HCT116 (cell line): ENCODE results near the gene RSPH9.

Experiments
- JUND ChIP-seq: IDR thresholded peaks from 2 replicates; pipeline ENCODE4 v1.6.1; 2012
- POLR2A ChIP-seq: IDR thresholded peaks from 2 replicates; pipeline ENCODE4 v1.7.0; 2011; ENCODE audit warnings: borderline replicate concordance; ENCODE audit not compliant: insufficient read depth, insufficient read length; ENCODE audit errors: extremely low read depth
- RAD21 ChIP-seq: IDR thresholded peaks from 2 replicates; pipeline ENCODE4 v1.6.1; 2012; ENCODE audit warnings: low read depth, mild to moderate bottlenecking
- SIN3A ChIP-seq: IDR thresholded peaks from 2 replicates; pipeline ENCODE4 v1.6.1; 2012; ENCODE audit warnings: low read depth
- SP1 ChIP-seq: IDR thresholded peaks from 2 replicates; pipeline ENCODE4 v1.6.1; 2012; ENCODE audit warnings: low read depth
- TCF7L2 ChIP-seq: IDR thresholded peaks from 2 replicates; pipeline ENCODE4 v1.7.0; 2011; ENCODE audit warnings: borderline replicate concordance, inconsistent platforms; ENCODE audit not compliant: insufficient read depth, insufficient read length; ENCODE audit errors: extremely low read depth
- YY1 ChIP-seq: IDR thresholded peaks from 2 replicates; pipeline ENCODE4 v1.6.1; 2011; ENCODE audit warnings: low read length, low read depth, moderate library complexity, mild to moderate bottlenecking; ENCODE audit not compliant: insufficient replicate concordance; ENCODE audit errors: extremely low read depth
- ZNF274 ChIP-seq: fragments of 200-500 bp; sonication (Bioruptor generic); IDR thresholded peaks from 2 replicates; pipeline ENCODE4 v1.6.1; 2014; ENCODE audit warnings: mild to moderate bottlenecking, low read depth, low read length, inconsistent platforms
- TF ChIP-seq, protein P1 (sequence below), 3 experiments: fragments of 200-600 bp in 1 of 3; sonication (generic) in 1 of 3; IDR thresholded peaks in 2 of 3; conservative IDR thresholded peaks in 1 of 3; 2 replicates each; pipeline ENCODE4 v1.5.1; 2012 to 2017; ENCODE audit warnings: low read depth in 2 of 3, low read length in 2 of 3, antibody characterized with exemption in 1 of 3, borderline replicate concordance in 1 of 3, control low read depth in 1 of 3, mild to moderate bottlenecking in 1 of 3, mixed read lengths in 1 of 3, mixed run types in 1 of 3, moderate library complexity in 1 of 3; ENCODE audit not compliant: insufficient read depth in 1 of 3
- TF ChIP-seq, protein P2 (sequence below): IDR thresholded peaks from 2 replicates; pipeline ENCODE4 v1.6.1; 2012

DNA sequence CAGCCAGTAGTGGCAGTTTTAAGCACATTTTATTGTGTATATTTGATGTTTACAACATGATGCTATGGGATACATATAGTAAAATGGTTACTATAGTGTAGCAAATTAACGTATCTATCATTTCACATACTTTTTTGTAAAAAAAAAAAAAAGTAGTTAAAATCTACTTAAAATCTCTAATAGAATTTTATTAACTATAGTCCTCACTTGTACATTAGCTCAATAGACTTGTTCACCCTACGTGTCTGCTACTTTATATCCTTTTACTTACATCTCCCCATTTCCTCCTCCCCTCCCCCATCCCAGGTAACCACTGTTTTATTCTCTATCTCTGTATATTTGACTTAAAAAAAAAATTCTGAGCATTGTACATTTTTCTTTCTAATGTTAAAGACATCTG is 38.8 kb upstream of the RSPH9 start:
- no peak for TF ChIP-seq JUND
- TF ChIP-seq, protein P1, sequence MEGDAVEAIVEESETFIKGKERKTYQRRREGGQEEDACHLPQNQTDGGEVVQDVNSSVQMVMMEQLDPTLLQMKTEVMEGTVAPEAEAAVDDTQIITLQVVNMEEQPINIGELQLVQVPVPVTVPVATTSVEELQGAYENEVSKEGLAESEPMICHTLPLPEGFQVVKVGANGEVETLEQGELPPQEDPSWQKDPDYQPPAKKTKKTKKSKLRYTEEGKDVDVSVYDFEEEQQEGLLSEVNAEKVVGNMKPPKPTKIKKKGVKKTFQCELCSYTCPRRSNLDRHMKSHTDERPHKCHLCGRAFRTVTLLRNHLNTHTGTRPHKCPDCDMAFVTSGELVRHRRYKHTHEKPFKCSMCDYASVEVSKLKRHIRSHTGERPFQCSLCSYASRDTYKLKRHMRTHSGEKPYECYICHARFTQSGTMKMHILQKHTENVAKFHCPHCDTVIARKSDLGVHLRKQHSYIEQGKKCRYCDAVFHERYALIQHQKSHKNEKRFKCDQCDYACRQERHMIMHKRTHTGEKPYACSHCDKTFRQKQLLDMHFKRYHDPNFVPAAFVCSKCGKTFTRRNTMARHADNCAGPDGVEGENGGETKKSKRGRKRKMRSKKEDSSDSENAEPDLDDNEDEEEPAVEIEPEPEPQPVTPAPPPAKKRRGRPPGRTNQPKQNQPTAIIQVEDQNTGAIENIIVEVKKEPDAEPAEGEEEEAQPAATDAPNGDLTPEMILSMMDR (IDR thresholded peaks at IDR 0.05 in 2 of 3, conservative IDR thresholded peaks at IDR 0.05 in 1 of 3; ENCODE audit: borderline replicate concordance in 1 of 3, insufficient read depth in 1 of 3, low read depth in 2 of 3, low read length in 2 of 3): no peak
- no peak for TF ChIP-seq POLR2A
- TF ChIP-seq, protein P2, sequence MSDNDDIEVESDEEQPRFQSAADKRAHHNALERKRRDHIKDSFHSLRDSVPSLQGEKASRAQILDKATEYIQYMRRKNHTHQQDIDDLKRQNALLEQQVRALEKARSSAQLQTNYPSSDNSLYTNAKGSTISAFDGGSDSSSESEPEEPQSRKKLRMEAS: no peak
- no peak for TF ChIP-seq SP1
- TF ChIP-seq RAD21: no peak
- TF ChIP-seq ZNF274: no peak
- TF ChIP-seq TCF7L2: no peak
- TF ChIP-seq YY1: no peak
- TF ChIP-seq SIN3A: no peak
